ENCODE measurements around the gene FNDC10.

DNA sequence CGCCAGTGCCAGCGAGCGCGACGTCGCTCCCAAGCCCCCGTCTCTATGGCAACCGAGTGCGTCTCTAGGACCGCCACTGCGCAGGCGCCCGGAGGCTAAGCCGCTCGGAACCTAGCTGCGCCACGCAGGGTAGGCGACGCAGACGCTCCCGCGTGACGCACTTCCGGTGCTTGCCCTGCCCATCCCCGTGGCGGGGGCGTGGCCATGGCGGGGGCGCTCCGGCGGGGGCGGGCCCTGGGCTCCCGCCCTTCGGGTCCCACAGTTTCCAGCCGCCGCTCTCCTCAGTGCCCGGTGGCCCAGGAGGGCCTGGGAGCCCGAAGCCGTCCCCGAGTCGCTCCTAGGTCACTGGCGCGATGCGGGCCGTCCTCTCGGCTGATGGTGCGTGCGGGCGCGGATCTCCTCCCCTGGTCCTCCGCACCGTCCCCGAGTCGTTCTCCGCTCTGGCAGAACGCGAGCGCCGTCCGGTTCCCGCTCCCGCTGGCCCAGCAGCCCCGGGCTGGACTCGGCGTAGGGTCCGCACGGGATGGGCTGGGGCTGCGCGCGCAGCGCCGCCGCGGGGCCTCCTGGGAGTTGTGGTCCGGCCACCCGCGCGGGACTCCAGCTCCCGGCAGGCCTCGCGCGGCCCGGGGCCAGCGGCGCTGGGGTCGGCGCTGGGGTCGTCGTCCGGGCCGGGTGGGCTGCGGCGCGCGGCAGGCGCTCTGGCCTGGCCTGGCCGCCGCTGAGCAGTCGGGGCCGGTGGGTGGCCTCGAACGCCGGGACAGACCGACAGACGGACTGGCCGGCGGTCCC lies 15.5 kb upstream of the FNDC10 start, which contains the start of gene MIB2:
- TF ChIP-seq, protein P1, sequence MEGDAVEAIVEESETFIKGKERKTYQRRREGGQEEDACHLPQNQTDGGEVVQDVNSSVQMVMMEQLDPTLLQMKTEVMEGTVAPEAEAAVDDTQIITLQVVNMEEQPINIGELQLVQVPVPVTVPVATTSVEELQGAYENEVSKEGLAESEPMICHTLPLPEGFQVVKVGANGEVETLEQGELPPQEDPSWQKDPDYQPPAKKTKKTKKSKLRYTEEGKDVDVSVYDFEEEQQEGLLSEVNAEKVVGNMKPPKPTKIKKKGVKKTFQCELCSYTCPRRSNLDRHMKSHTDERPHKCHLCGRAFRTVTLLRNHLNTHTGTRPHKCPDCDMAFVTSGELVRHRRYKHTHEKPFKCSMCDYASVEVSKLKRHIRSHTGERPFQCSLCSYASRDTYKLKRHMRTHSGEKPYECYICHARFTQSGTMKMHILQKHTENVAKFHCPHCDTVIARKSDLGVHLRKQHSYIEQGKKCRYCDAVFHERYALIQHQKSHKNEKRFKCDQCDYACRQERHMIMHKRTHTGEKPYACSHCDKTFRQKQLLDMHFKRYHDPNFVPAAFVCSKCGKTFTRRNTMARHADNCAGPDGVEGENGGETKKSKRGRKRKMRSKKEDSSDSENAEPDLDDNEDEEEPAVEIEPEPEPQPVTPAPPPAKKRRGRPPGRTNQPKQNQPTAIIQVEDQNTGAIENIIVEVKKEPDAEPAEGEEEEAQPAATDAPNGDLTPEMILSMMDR (IDR thresholded peaks at IDR 0.05): peak in 3 of 6 experiments; percentile 39 to 52 (median 39)
- TF ChIP-seq POLR2A (IDR thresholded peaks at IDR 0.05) (peak in 3 of 4 donors; percentile 65 to 91 (median 83)), POLR2AphosphoS5 (IDR thresholded peaks at IDR 0.05) (peak; percentile 76 to 91), EP300 (IDR thresholded peaks at IDR 0.05) (peak in 1 of 4 donors; percentile 64)

Data from upper lobe of left lung (tissue), 4 donors.